BE2C (cell line): ENCODE measurements around the gene LDLRAD4.
A peak's percentile ranks its signal among the peaks of the same experiment; 100 is the strongest.

Source experiments
- DNase-seq: peaks from one replicate; pipeline ENCODE4 v3.0.0-alpha.2; 2020
- H3K27me3 ChIP-seq: fragments of 250-450 bp; sonication (Bioruptor Pico); 2 replicates; pipeline ENCODE4 v1.5.1; 2020; ENCODE audit warnings: mild to moderate bottlenecking
- H3K36me3 ChIP-seq: fragments of 250-450 bp; sonication (Bioruptor Pico); 2 replicates; pipeline ENCODE4 v1.5.1; 2020; ENCODE audit warnings: mild to moderate bottlenecking
- H3K4me1 ChIP-seq: fragments of 250-450 bp; sonication (Bioruptor Pico); 2 replicates; pipeline ENCODE4 v1.5.1; 2020
- H3K4me3 ChIP-seq: 2 replicates; pipeline ENCODE4 v1.5.1; 2011; ENCODE audit warnings: low read depth, low read length
- H3K9me3 ChIP-seq: fragments of 250-450 bp; sonication (Bioruptor Pico); 2 replicates; pipeline ENCODE4 v1.5.1; 2020
- TF ChIP-seq, protein P1 (sequence below): IDR thresholded peaks from 2 replicates; pipeline ENCODE4 v1.5.1; 2012; ENCODE audit warnings: mild to moderate bottlenecking, low read depth, low read length

LDLRAD4 gene

DNA sequence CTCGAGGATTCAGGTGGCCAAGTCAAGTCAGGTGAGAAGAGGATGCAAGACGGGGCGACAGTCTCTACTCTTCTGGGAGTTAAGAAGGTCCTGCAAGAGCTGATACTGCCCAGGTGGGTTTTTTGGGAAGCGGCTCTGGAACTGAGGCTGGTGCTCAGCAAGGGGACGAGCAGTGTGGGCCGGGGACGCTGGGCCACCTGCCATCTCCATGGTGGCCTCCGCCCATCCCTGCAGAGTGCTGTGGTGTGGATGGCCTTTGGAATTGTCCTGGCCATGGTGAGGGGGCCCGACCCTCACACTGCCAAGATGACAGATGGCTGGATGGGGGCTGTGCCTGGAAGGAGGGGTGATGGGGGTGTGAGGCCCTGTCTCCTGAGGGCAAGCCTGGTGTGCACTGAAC, 34.2 kb upstream of the LDLRAD4 start:
- Histone ChIP-seq H3K27me3 (no peaks in the 10 kb centered on the region), H3K36me3 (no peaks in the 10 kb centered on the region), H3K4me1 (no peaks in the 10 kb centered on the region), H3K4me3 (no peak overlapping the region), H3K9me3 (no peaks in the 10 kb centered on the region)
- TF ChIP-seq, protein P1, sequence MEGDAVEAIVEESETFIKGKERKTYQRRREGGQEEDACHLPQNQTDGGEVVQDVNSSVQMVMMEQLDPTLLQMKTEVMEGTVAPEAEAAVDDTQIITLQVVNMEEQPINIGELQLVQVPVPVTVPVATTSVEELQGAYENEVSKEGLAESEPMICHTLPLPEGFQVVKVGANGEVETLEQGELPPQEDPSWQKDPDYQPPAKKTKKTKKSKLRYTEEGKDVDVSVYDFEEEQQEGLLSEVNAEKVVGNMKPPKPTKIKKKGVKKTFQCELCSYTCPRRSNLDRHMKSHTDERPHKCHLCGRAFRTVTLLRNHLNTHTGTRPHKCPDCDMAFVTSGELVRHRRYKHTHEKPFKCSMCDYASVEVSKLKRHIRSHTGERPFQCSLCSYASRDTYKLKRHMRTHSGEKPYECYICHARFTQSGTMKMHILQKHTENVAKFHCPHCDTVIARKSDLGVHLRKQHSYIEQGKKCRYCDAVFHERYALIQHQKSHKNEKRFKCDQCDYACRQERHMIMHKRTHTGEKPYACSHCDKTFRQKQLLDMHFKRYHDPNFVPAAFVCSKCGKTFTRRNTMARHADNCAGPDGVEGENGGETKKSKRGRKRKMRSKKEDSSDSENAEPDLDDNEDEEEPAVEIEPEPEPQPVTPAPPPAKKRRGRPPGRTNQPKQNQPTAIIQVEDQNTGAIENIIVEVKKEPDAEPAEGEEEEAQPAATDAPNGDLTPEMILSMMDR: no peak
- DNase-seq: no peak

DNA sequence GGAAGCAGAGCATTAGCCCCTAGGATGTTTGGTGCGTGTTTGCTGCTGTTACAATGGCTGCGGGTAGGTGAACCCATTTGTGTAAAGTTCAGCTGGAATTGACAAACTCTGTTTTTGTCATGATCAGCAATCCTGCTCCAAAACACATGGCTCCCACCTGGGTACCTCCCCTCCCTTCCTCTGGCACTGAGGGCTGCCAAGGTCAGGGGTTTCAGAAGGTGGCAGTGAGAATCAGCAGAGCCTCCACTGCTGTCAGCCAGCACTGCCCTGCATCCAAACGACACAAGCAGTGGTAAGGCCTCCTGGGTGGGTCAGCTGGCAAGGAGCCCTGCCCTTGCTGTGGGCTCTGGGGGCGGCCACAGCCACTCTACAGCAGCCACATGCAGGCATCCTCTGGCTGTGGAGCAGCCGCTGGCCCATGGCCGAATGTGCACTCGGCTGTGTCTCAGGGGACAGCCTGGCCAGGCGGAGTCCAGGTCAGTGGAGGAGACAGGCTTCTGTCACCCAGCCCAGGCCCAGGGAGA, 32.8 kb upstream of the LDLRAD4 start:
- Histone ChIP-seq H3K4me1 (no peaks in the 10 kb centered on the region), H3K4me3 (no peak overlapping the region), H3K9me3 (no peaks in the 10 kb centered on the region), H3K27me3 (no peaks in the 10 kb centered on the region), H3K36me3 (no peaks in the 10 kb centered on the region)
- peak; percentile 37 for DNase-seq
- TF ChIP-seq, protein P1: no peak

DNA sequence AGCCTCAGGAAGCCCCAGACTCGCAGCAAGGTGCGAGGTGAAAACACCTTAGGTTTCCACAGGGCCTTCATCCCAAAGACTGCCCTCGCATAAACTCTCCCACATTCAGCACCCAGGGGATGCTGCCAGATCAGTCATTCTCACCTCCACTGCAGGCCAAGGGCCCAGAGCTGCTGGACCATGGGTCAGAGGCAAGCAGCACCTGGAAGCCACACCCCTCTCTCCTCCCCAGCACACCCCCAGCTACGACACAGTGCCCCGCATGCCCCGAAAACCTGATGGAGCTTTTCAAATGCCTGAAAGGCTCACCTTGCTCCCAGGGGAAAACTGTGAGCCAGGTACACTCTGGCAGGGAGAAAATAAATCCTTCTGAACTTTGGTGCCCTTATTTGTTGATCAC, 31.9 kb upstream of the LDLRAD4 start:
- TF ChIP-seq, protein P1: no peak
- Histone ChIP-seq H3K36me3 (no peaks in the 10 kb centered on the region), H3K4me3 (no peak overlapping the region), H3K9me3 (no peaks in the 10 kb centered on the region), H3K27me3 (no peaks in the 10 kb centered on the region), H3K4me1 (no peaks in the 10 kb centered on the region)
- DNase-seq: no peak

DNA sequence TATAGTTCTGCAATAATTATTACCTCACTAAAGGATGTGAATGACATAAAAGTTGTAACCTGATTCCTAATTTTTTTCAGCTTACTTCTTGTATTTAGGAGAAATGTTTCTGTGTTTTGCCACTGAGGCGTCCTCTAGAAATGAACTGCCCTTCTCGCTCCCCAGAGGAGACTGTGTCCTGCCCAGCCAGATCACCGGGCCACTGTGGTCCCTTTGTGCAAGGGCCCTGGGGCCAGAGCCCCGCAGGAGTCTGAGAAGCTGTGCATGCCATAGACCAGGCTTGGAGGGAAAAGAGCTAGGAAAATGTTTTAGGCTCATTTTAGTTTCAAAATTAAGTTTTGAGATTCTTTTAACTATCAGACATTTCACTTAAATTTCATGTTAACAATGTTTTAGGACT, 31.1 kb upstream of the LDLRAD4 start:
- H3K36me3 ChIP-seq: no peaks in the 10 kb centered on the region
- H3K9me3 ChIP-seq: no peaks in the 10 kb centered on the region
- H3K27me3 ChIP-seq: no peaks in the 10 kb centered on the region
- H3K4me3 ChIP-seq: no peak overlapping the region
- no peaks in the 10 kb centered on the region for H3K4me1 ChIP-seq
- DNase-seq: no peak
- TF ChIP-seq, protein P1: no peak

DNA sequence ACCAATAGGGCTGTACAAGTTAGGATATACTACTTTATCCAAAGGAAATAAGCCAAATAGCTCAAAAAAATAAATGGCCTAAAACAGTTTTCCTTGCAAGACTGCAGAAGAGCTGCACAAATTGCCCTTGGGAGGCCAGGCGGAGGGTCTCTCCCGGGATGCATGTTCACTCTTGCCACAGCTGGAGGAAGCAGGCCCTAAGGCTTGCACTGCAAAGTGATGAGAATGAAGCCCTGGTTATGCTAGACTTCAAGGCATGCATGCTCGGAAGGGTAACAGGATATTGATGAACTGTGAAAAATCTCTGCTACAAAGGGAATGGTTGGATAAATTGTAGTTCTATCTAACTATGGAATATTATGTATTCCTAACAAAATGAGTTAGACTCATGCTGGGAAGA, 27.5 kb upstream of the LDLRAD4 start:
- TF ChIP-seq, protein P1: no peak
- Histone ChIP-seq H3K4me1 (no peaks in the 10 kb centered on the region), H3K36me3 (no peaks in the 10 kb centered on the region), H3K4me3 (no peak overlapping the region), H3K9me3 (no peaks in the 10 kb centered on the region), H3K27me3 (no peaks in the 10 kb centered on the region)
- no peak for DNase-seq

DNA sequence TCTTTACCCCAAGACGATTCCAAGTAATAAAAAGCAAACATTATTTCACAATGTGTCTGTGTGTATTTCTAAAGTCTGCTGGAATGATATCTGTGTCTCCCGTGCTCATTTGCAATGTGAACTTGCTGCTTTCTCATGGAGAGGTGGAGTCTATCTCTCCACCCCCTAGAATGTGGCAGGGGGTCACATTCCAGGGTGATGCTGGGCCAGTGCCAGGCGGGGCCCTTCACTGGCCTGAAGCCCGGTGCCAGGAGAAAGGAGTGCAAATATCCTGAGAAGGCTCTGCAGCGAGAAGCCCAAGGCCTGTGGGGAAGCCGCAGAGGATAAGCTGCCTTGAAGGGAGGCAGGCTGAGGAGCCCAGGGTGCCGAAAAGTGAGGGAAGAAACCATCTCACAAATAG, 26.8 kb upstream of the LDLRAD4 start:
- no peak for DNase-seq
- Histone ChIP-seq H3K4me3 (no peak overlapping the region), H3K9me3 (no peaks in the 10 kb centered on the region), H3K27me3 (no peaks in the 10 kb centered on the region), H3K36me3 (no peaks in the 10 kb centered on the region), H3K4me1 (no peaks in the 10 kb centered on the region)
- TF ChIP-seq, protein P1: no peak
